ENCODE measurements around the gene TERT.
"Not testable (repeated sequence)": the region's sequence is repeated elsewhere in the genome, so short reads cannot be mapped to it uniquely, and the experiment has no call there.

Gene TERT

GRCh38 chr5:1285141-1285540 is 9.7 kb downstream of the TERT start:
- no peaks in the 10 kb centered on the region; the same call in 1 of the 2 replicates for H3K36me3 ChIP-seq (ENCODE audit: insufficient read depth, low read length)
- H3K9ac ChIP-seq (ENCODE audit: low read depth, low read length): no peak overlapping the region
- no peaks in the 10 kb centered on the region for H3K4me1 ChIP-seq (ENCODE audit: insufficient read depth, low read length)
- H3K9me3 ChIP-seq (ENCODE audit: control insufficient read depth, insufficient read depth, low read length): no peaks in the 10 kb centered on the region

DNA sequence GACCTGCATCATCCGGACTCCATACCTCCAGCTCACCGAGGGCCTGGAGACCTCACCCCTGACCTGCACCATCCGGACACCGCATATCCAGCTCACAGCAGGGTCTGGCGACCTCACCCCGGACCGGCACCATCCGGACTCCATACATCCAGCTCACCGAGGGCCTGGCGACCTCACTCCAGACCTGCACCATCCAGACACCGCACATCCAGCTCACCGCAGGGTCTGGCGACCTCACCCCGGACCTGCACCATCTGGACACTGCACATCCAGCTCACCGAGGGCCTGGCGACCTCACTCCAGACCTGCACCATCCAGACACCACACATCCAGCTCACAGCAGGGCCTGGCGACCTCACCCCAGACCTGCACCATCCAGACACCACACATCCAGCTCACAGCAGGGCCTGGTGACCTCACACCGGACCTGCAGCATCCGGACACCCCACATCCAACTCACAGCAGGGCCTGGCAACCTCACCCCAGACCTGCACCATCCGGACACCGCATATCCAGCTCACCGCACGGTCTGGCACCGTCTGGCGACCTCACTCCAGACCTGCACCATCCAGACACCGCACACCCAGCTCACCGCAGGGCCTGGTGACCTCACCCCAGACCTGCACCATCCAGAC is 10.4 kb downstream of the TERT start:
- H3K9me3 ChIP-seq (ENCODE audit: control insufficient read depth, insufficient read depth, low read length); H3K36me3 ChIP-seq (ENCODE audit: insufficient read depth, low read length): not testable (repeated sequence)

DNA sequence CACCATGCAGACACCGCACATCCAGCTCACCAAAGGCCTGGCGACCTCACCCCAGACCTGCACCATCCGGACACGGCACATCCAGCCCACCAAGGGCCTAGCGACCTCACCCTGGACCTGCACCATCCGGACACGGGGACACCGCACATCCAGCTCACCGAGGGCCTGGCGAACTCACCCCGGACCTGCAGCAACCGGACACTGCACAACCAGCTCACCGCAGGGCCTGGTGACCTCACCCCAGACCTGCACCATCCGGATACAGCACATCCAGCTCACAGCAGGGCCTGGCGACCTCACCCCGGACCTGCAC is 11.2 kb downstream of the TERT start:
- H3K4me1 ChIP-seq (ENCODE audit: insufficient read depth, low read length); H3K9me3 ChIP-seq (ENCODE audit: control insufficient read depth, insufficient read depth, low read length); H3K9ac ChIP-seq (ENCODE audit: low read depth, low read length); H3K36me3 ChIP-seq (ENCODE audit: insufficient read depth, low read length): not testable (repeated sequence)

More for the DNA sequence above, 10.4 kb downstream of the TERT start:
- H3K9ac ChIP-seq (ENCODE audit: low read depth, low read length); H3K4me1 ChIP-seq (ENCODE audit: insufficient read depth, low read length): not testable (repeated sequence)

DNA sequence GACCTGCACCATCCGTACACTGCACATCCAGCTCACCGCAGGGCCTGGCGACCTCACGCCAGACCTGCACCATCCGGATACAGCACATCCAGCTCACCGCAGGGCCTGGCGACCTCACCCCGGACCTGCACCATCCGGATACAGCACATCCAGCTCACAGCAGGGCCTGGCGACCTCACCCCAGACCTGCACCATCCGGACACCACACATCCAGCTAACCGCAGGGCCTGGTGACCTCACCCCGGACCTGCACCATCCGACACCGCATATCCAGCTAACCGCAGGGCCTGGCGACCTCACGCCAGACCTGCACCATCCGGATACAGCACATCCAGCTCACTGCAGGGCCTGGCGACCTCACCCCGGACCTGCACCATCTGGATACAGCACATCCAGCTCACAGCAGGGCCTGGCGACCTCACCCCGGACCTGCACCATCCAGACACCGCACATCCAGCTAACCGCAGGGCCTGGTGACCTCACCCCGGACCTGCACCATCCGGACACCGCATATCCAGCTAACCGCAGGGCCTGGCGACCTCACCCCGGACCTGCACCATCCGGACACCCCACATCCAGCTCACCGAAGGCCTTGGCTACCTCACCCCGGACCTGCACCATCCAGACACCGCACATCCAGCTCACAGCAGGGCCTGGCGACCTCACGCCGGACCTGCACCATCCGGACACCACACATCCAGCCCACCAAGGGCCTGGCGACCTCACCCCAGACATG is 11.7 kb downstream of the TERT start:
- not testable (repeated sequence) for H3K9me3 ChIP-seq (ENCODE audit: control insufficient read depth, insufficient read depth, low read length); H3K4me1 ChIP-seq (ENCODE audit: insufficient read depth, low read length); H3K9ac ChIP-seq (ENCODE audit: low read depth, low read length); H3K36me3 ChIP-seq (ENCODE audit: insufficient read depth, low read length)

- no peaks in the 10 kb centered on the region for H3K4me1 ChIP-seq (ENCODE audit: insufficient read depth, low read length)
- H3K9ac ChIP-seq (ENCODE audit: low read depth, low read length): no peak overlapping the region
- H3K9me3 ChIP-seq (ENCODE audit: control insufficient read depth, insufficient read depth, low read length): no peaks in the 10 kb centered on the region
- no peaks in the 10 kb centered on the region for H3K36me3 ChIP-seq (ENCODE audit: insufficient read depth, low read length)
Observed at GRCh38 chr5:1282131-1282992, 12.5 kb downstream of the TERT start.

GRCh38 chr5:1281038-1281882 is 13.6 kb downstream of the TERT start:
- Histone ChIP-seq H3K9me3 (ENCODE audit: control insufficient read depth, insufficient read depth, low read length) (no peaks in the 10 kb centered on the region), H3K36me3 (ENCODE audit: insufficient read depth, low read length) (no peaks in the 10 kb centered on the region), H3K4me1 (ENCODE audit: insufficient read depth, low read length) (no peaks in the 10 kb centered on the region), H3K9ac (ENCODE audit: low read depth, low read length) (no peak overlapping the region)

DNA sequence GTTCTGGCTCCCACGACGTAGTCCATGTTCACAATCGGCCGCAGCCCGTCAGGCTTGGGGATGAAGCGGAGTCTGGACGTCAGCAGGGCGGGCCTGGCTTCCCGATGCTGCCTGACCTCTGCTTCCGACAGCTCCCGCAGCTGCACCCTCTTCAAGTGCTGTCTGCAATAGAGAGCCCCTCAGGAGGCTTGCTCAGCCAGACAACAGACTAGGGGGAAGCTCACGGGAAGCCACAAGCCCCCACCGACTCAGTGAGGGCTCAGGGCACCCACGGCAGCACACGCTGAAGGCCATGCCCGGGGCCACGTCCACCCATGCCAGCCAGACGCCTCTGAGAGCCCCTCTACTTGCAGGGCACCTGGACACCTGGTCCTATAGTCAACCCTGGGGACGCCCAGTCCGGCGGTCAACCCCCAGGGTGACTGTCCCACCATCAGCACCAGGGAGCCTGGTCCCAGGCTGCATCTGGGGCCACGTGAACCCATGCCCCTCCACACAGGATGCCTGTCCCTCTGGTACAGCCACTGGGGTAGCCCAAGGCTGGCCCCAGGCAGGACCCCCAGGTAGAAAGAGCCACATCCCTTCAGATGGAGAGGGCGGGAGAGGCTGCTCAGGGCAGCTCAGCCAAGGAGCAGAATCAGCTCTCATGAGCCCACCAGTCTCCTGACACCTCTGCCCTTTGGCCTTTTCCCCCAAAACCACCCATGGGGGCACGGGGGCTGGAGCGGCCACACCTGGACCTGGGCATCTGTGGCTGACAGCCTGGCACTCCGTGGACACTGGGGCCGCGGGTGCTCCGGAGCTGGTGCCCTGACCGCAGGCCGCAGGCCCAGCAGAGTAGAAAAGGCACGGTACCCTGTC is 14.5 kb downstream of the TERT start:
- no peaks in the 10 kb centered on the region for H3K9me3 ChIP-seq (ENCODE audit: control insufficient read depth, insufficient read depth, low read length)
- no peak overlapping the region for H3K9ac ChIP-seq (ENCODE audit: low read depth, low read length)
- H3K36me3 ChIP-seq (ENCODE audit: insufficient read depth, low read length): no peaks in the 10 kb centered on the region
- no peaks in the 10 kb centered on the region for H3K4me1 ChIP-seq (ENCODE audit: insufficient read depth, low read length)

GRCh38 chr5:1279443-1280151 is 15.3 kb downstream of the TERT start:
- no peaks in the 10 kb centered on the region for H3K36me3 ChIP-seq (ENCODE audit: insufficient read depth, low read length)
- H3K4me1 ChIP-seq (ENCODE audit: insufficient read depth, low read length): no peaks in the 10 kb centered on the region
- H3K9ac ChIP-seq (ENCODE audit: low read depth, low read length): no peak overlapping the region
- H3K9me3 ChIP-seq (ENCODE audit: control insufficient read depth, insufficient read depth, low read length): no peaks in the 10 kb centered on the region

- H3K36me3 ChIP-seq (ENCODE audit: insufficient read depth, low read length): no peaks in the 10 kb centered on the region
- no peak overlapping the region for H3K9ac ChIP-seq (ENCODE audit: low read depth, low read length)
- no peaks in the 10 kb centered on the region for H3K9me3 ChIP-seq (ENCODE audit: control insufficient read depth, insufficient read depth, low read length)
- H3K4me1 ChIP-seq (ENCODE audit: insufficient read depth, low read length): no peaks in the 10 kb centered on the region
Observed at GRCh38 chr5:1278656-1279442, 16.0 kb downstream of the TERT start.

DNA sequence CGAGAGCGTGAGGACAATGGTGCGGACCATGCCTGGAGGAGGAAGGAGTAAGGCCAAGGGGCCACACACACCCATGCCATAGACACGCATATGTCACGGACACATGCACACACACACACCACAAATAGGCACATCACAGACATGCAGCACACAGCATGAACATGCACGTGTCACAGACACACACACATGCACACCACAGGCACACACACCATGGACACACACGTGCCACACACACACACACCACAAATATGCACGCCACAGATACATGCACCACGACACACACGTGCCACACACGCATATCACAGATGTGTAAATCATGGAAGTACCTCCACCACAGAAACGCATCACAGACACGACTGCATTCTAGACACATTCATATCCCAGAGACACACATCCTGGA is 16.7 kb downstream of the TERT start:
- no peaks in the 10 kb centered on the region for H3K36me3 ChIP-seq (ENCODE audit: insufficient read depth, low read length)
- no peaks in the 10 kb centered on the region for H3K4me1 ChIP-seq (ENCODE audit: insufficient read depth, low read length)
- no peaks in the 10 kb centered on the region for H3K9me3 ChIP-seq (ENCODE audit: control insufficient read depth, insufficient read depth, low read length)
- no peak overlapping the region for H3K9ac ChIP-seq (ENCODE audit: low read depth, low read length)

- Histone ChIP-seq H3K36me3 (ENCODE audit: insufficient read depth, low read length) (no peaks in the 10 kb centered on the region), H3K4me1 (ENCODE audit: insufficient read depth, low read length) (no peaks in the 10 kb centered on the region)
Observed at GRCh38 chr5:1277781-1278180, 17.1 kb downstream of the TERT start.

DNA sequence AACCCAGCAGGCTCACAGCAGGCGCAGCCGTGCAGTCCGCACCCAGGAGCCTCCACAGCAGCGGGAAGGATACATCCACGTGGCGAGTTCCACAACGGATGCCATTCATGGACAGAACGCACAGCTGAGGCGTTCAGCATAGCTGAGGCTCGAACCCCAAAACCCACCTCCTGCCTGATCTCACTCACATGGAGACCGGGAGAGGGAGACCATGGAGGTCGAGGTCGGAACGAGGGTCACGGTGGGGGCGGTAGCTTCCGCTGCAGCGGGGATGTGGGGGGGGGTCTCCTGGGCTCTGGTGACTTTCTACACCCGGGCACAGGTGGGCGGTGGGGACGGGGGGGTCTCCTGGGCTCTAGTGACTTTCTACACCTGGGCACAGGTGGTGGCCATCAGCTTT is 17.5 kb downstream of the TERT start:
- Histone ChIP-seq H3K36me3 (ENCODE audit: insufficient read depth, low read length) (no peaks in the 10 kb centered on the region), H3K9ac (ENCODE audit: low read depth, low read length) (no peak overlapping the region), H3K4me1 (ENCODE audit: insufficient read depth, low read length) (no peaks in the 10 kb centered on the region), H3K9me3 (ENCODE audit: control insufficient read depth, insufficient read depth, low read length) (no peaks in the 10 kb centered on the region)

More at GRCh38 chr5:1277781-1278180, 17.1 kb downstream of the TERT start:
- Histone ChIP-seq H3K9me3 (ENCODE audit: control insufficient read depth, insufficient read depth, low read length) (no peaks in the 10 kb centered on the region), H3K9ac (ENCODE audit: low read depth, low read length) (no peak overlapping the region)
